Fibroblast of upper back skin (primary cell): ENCODE results near the gene RAET1G.
"Not testable (repeated sequence)": the region's sequence is repeated elsewhere in the genome, so short reads cannot be mapped to it uniquely, and the experiment has no call there.

ENCODE experiments used
- DNase-seq: peaks from one replicate; pipeline ENCODE4 v3.0.0-alpha.2; 2013

Gene RAET1G

GRCh38 chr6:149909701-149910470 lies 13.0 kb downstream of the RAET1G start:
- no peak for DNase-seq

- DNase-seq, result not testable (repeated sequence)
These were observed 14.4 kb downstream of the RAET1G start for GRCh38 chr6:149908480-149908879.

GRCh38 chr6:149907317-149907716 lies 15.6 kb downstream of the RAET1G start:
- no peak for DNase-seq

- no peak for DNase-seq
These were observed 16.5 kb downstream of the RAET1G start for GRCh38 chr6:149906405-149906804.

- no peak for DNase-seq
These were observed 17.0 kb downstream of the RAET1G start for GRCh38 chr6:149905911-149906371.

- DNase-seq, result no peak
These were observed 17.5 kb downstream of the RAET1G start for GRCh38 chr6:149905371-149905910.

- DNase-seq, result no peak
These were observed 18.1 kb downstream of the RAET1G start for GRCh38 chr6:149904661-149905370.

- DNase-seq, result no peak
These were observed 18.8 kb downstream of the RAET1G start for GRCh38 chr6:149903938-149904611.

- no peak for DNase-seq
These were observed 21.3 kb downstream of the RAET1G start for GRCh38 chr6:149901444-149902140.

- no peak for DNase-seq
These were observed 22.1 kb downstream of the RAET1G start for GRCh38 chr6:149900620-149901443.

GRCh38 chr6:149899926-149900619 lies 22.8 kb downstream of the RAET1G start:
- DNase-seq, result no peak

- no peak for DNase-seq
These were observed 23.4 kb downstream of the RAET1G start for GRCh38 chr6:149899486-149899885.

- no peak for DNase-seq
These were observed 24.0 kb downstream of the RAET1G start for GRCh38 chr6:149898966-149899365.

GRCh38 chr6:149897855-149898744 lies 24.8 kb downstream of the RAET1G start, which contains the start of gene RAET1E:
Gene RAET1E (minus strand): TSS chr6:149898113. CDS start chr6:149890901, 7,212 bp downstream.
- DNase-seq, result no peak

GRCh38 chr6:149897015-149897697 lies 25.8 kb downstream of the RAET1G start:
- DNase-seq, result peak; percentile 84

GRCh38 chr6:149896491-149896890 lies 26.4 kb downstream of the RAET1G start:
- peak; percentile 33 for DNase-seq

GRCh38 chr6:149895833-149896271 lies 27.1 kb downstream of the RAET1G start:
- peak; percentile 69 for DNase-seq

GRCh38 chr6:149895048-149895590 lies 27.8 kb downstream of the RAET1G start:
- DNase-seq, result peak; percentile 28

- DNase-seq, result not testable (repeated sequence)
These were observed 31.1 kb downstream of the RAET1G start for GRCh38 chr6:149891864-149892263.
